ENCODE measurements around the gene UNC119B. TPM values are rescaled to one million over a fixed set of nuclear protein-coding genes. Genes with fewer than 3 reads are reported as not detected.

Gene UNC119B
- total RNA-seq, 1 donor, result 25.0 TPM

- no peak for DNase-seq (ENCODE audit: low read depth)
- H3K4me3 ChIP-seq (ENCODE audit: low read depth, low read length), result no peak overlapping the region
- TF ChIP-seq CTCF (IDR thresholded peaks at IDR 0.05; ENCODE audit: insufficient read depth, low read depth, low read length), result no peak
Observed at GRCh38 chr12:120733574-120733973, 23.3 kb downstream of the UNC119B start.

- TF ChIP-seq CTCF (IDR thresholded peaks at IDR 0.05; ENCODE audit: insufficient read depth, low read depth, low read length), result no peak
- DNase-seq (ENCODE audit: low read depth), result no peak
- no peak overlapping the region for H3K4me3 ChIP-seq (ENCODE audit: low read depth, low read length)
Observed at GRCh38 chr12:120734210-120734609, 24.0 kb downstream of the UNC119B start.

DNA sequence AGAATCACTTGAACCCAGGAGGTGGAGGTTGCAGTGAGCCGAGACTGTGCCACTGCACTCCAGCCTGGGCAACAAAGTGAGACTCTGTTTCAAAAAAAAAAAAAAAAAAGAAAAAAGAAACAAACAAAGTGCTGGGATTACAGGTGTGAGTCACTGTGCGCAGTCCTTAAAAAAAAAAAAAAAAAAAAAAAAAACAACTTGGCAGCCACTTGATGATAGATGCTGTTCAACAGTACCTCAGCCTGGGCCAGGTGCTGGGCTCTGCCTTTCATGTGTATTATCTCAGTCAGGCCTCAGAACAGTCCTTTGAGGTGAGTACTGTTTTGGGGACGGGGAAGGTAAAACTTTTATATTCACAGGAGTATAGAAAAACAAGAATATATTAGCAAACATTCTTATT is 24.9 kb downstream of the UNC119B start:
- no peak for TF ChIP-seq CTCF (IDR thresholded peaks at IDR 0.05; ENCODE audit: insufficient read depth, low read depth, low read length)
- no peak overlapping the region for H3K4me3 ChIP-seq (ENCODE audit: low read depth, low read length)
- DNase-seq (ENCODE audit: low read depth), result no peak

DNA sequence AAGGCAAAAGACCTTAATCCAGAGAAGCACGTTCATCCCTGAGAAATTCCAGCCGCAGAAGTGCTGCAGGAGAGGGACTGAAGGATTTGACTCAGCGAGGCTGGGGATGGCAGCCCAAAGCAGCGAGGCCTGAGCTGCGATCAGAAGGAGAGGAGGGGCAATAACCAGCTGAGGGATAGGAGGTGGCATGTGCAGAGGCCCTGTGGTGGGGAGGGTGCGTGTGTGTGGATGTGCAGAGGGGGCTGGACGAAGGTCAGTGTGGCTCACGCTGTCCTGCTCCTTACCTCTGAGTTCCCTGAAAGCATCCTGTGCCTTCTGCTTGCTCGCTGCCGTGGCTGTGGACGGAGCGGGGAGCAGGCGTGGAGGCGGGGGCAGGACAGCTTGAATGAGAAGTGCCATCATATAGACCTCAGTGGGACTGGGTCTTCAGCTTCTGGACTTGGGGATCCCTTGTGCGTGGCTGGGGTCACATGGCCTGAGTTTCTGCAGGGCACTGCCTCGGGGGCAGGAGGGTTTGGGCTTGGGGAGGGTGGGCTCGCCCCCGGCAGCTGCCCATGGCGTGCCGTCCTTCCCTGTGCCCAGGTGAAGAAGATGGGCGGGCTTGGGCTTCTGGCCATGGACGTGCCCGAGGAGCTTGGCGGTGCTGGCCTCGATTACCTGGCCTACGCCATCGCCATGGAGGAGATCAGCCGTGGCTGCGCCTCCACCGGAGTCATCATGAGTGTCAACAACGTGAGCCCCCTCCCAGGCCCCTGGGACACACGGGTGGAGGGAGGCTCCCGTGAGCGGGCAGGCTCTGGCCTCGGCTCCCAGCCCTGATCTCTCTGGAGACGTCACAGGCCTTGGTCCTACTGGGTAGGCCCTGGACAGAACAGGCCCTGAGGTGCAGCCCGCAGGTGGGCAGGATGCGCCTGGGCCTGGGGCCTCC is 26.4 kb downstream of the UNC119B start:
- H3K4me3 ChIP-seq (ENCODE audit: low read depth, low read length), result no peak overlapping the region
- TF ChIP-seq CTCF (IDR thresholded peaks at IDR 0.05; ENCODE audit: insufficient read depth, low read depth, low read length), result no peak
- DNase-seq (ENCODE audit: low read depth), result no peak

GRCh38 chr12:120737557-120738251 is 27.4 kb downstream of the UNC119B start:
- H3K4me3 ChIP-seq (ENCODE audit: low read depth, low read length), result no peak overlapping the region
- no peak for DNase-seq (ENCODE audit: low read depth)
- peak; percentile 39 for TF ChIP-seq CTCF (IDR thresholded peaks at IDR 0.05; ENCODE audit: insufficient read depth, low read depth, low read length)

DNA sequence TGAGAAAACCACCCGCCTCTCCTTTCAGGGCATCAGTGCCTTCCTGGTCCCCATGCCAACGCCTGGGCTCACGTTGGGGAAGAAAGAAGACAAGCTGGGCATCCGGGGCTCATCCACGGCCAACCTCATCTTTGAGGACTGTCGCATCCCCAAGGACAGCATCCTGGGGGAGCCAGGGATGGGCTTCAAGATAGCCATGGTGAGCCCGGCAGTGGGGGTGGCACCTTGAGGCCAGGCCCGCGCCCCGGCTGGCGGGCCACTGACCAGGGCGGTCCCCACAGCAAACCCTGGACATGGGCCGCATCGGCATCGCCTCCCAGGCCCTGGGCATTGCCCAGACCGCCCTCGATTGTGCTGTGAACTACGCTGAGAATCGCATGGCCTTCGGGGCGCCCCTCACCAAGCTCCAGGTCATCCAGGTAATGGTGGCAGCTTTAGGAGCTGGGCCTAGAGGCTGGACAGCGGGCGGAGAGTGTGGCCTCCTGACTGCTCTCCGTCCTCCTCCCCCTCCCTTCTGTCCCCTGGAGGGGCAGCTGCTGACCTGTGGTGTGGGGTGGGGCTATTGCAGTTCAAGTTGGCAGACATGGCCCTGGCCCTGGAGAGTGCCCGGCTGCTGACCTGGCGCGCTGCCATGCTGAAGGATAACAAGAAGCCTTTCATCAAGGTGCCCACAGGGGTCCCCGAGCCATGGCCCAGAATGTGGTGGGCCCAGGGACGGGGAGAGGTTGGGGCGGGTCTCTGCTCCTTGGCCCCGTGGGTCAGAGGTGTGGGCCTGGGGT is 28.2 kb downstream of the UNC119B start:
- TF ChIP-seq CTCF (IDR thresholded peaks at IDR 0.05; ENCODE audit: insufficient read depth, low read depth, low read length), result no peak
- no peak overlapping the region for H3K4me3 ChIP-seq (ENCODE audit: low read depth, low read length)
- DNase-seq (ENCODE audit: low read depth), result no peak
